Left colon (tissue), 2 donors: ENCODE results near the gene PACS2. TPM values are rescaled to one million over a fixed set of nuclear protein-coding genes. Genes with fewer than 3 reads are reported as not detected.
A peak's percentile ranks its signal among the peaks of the same experiment; 100 is the strongest.
"Not testable (repeated sequence)": the region's sequence is repeated elsewhere in the genome, so short reads cannot be mapped to it uniquely, and the experiment has no call there.

Source experiments
- ATAC-seq: fragments of 200-7000 bp; cut with Tn5 transposase; one replicate; pipeline ENCODE4 v1.9.1; 2020; ENCODE audit warnings: mild to moderate bottlenecking, moderate library complexity
- DNase-seq, 2 donors: peaks; one replicate each; pipeline ENCODE4 v3.0.0-alpha.2; 2020
- intact Hi-C, 2 donors: fragments of 100-400 bp; cut with DNase I in 1 of 2; cut with micrococcal nuclease in 1 of 2; formaldehyde crosslinking; loops; one replicate each; pipeline versions ENCODE4 v1.11.2 to v1.14.0; 2022; cut with DNase I, micrococcal nuclease
- long read RNA-seq: library from polyadenylated mRNA; unstranded; transcript quantifications from one replicate; pipeline ENCODE4 v2.0.0, GENCODE V29; 2021
- total RNA-seq, 2 donors: library from RNA; stranded (reverse); fragmentation: NEBNext Ultra II Directional; extraction: Animal tissue kit (Norgen Biotek cat#: 25700); gene quantifications; one replicate each; pipeline ENCODE4 v1.2.1, GENCODE V29; 2021
- donor health status: DM: no; HTN: no; CAD: no.
- donor health status: DM: yes; HTN: yes; CAD: no.

PACS2 gene
- total RNA-seq: 10 to 100 TPM; 54.8 to 67.5 TPM
- long read RNA-seq, transcript PACS2-201 (24 exons, 3,708 nt): major isoform, 10 of 38 reads
- long read RNA-seq, partial matches to known transcripts: 17 of 38 reads
- long read RNA-seq, other reads (novel, unspliced or antisense): 11 of 38 reads

GRCh38 chr14:105314287-105315200 is at the start of gene PACS2:
Gene PACS2 (plus strand): TSS chr14:105314748. CDS start chr14:105314919, 171 bp downstream.
- intact Hi-C loops: no loop called here
- ATAC-seq (peak; percentile 83), DNase-seq (peak; percentile 59 to 81)

- ATAC-seq: peak; percentile 91
- intact Hi-C loops: loop anchor here in 1 of 2 donors (10.0 kb wide), 1 partner anchor 53 kb away; no protein-coding TSS in a partner anchor
- peak in 1 of 2 donors; percentile 38 for DNase-seq
Observed at GRCh38 chr14:105267820-105268548, 46.6 kb upstream of the PACS2 start.

- DNase-seq: no peak
- intact Hi-C loops: loop anchor here in 1 of 2 donors (10.0 kb wide), 1 partner anchor 54 kb away; no protein-coding TSS in a partner anchor
- ATAC-seq: no peak
Observed at GRCh38 chr14:105268736-105269354, 45.7 kb upstream of the PACS2 start.

GRCh38 chr14:105269405-105269804 is 45.1 kb upstream of the PACS2 start:
- DNase-seq (no peak), ATAC-seq (no peak)
- intact Hi-C loops: loop anchor here in 1 of 2 donors (10.0 kb wide), 1 partner anchor 55 kb away; no protein-coding TSS in a partner anchor

- ATAC-seq: no peak
- intact Hi-C loops: no loop called here
- no peak for DNase-seq
Observed at GRCh38 chr14:105271224-105271890, 43.2 kb upstream of the PACS2 start.

GRCh38 chr14:105272623-105273022 is 41.9 kb upstream of the PACS2 start:
- intact Hi-C loops: no loop called here
- ATAC-seq (no peak), DNase-seq (no peak)

GRCh38 chr14:105273062-105273461 is 41.5 kb upstream of the PACS2 start:
- ATAC-seq: peak; percentile 37
- intact Hi-C loops: no loop called here
- no peak for DNase-seq

- ATAC-seq: no peak
- no peak for DNase-seq
- intact Hi-C loops: no loop called here
Observed at GRCh38 chr14:105274637-105275036, 39.9 kb upstream of the PACS2 start.

- ATAC-seq: no peak
- no peak for DNase-seq
- intact Hi-C loops: no loop called here
Observed at GRCh38 chr14:105275267-105275946, 39.1 kb upstream of the PACS2 start.

GRCh38 chr14:105277448-105277847 is 37.1 kb upstream of the PACS2 start:
- intact Hi-C loops, DNase-seq, ATAC-seq: not testable (repeated sequence)

- DNase-seq (no peak), ATAC-seq (peak; percentile 80)
- intact Hi-C loops: loop anchor here in 1 of 2 donors (10.0 kb wide), 1 partner anchor 75 kb away; no protein-coding TSS in a partner anchor
Observed at GRCh38 chr14:105279642-105280361, 34.7 kb upstream of the PACS2 start.

- DNase-seq: no peak
- ATAC-seq: no peak
- intact Hi-C loops: loop anchor here in 1 of 2 donors (10.0 kb wide), 1 partner anchor 76 kb away; no protein-coding TSS in a partner anchor
Observed at GRCh38 chr14:105280525-105280924, 34.0 kb upstream of the PACS2 start.

GRCh38 chr14:105281371-105282097 is 33.0 kb upstream of the PACS2 start:
- intact Hi-C loops: loop anchor here in 1 of 2 donors (10.0 kb wide), 1 partner anchor 77 kb away; no protein-coding TSS in a partner anchor
- ATAC-seq: peak; percentile 51
- DNase-seq: no peak

GRCh38 chr14:105282098-105282725 is 32.3 kb upstream of the PACS2 start:
- DNase-seq (no peak), ATAC-seq (no peak)
- intact Hi-C loops: loop anchor here in 1 of 2 donors (10.0 kb wide), 1 partner anchor 77 kb away; no protein-coding TSS in a partner anchor

GRCh38 chr14:105283028-105283427 is 31.5 kb upstream of the PACS2 start:
- no peak for DNase-seq
- ATAC-seq: no peak
- intact Hi-C loops: loop anchor here in 1 of 2 donors (10.0 kb wide), 1 partner anchor 78 kb away; no protein-coding TSS in a partner anchor

GRCh38 chr14:105283899-105284298 is 30.6 kb upstream of the PACS2 start:
- intact Hi-C loops: loop anchor here in 1 of 2 donors (10.0 kb wide), 1 partner anchor 79 kb away; no protein-coding TSS in a partner anchor
- DNase-seq (no peak), ATAC-seq (no peak)
